Astrocyte (in vitro differentiated cells and primary cell): Measurements from ENCODE around the gene C8B.

Experiments used
- CTCF ChIP-seq: IDR thresholded peaks from 2 replicates; pipeline ENCODE4 v1.5.1; 2011; ENCODE audit warnings: low read depth, mild to moderate bottlenecking, inconsistent platforms, low read length, moderate library complexity; ENCODE audit not compliant: insufficient read depth
- EZH2 ChIP-seq: IDR thresholded peaks from 2 replicates; pipeline ENCODE4 v1.6.1; 2012; ENCODE audit warnings: mild to moderate bottlenecking, low read length, inconsistent platforms; ENCODE audit not compliant: insufficient read depth

DNA sequence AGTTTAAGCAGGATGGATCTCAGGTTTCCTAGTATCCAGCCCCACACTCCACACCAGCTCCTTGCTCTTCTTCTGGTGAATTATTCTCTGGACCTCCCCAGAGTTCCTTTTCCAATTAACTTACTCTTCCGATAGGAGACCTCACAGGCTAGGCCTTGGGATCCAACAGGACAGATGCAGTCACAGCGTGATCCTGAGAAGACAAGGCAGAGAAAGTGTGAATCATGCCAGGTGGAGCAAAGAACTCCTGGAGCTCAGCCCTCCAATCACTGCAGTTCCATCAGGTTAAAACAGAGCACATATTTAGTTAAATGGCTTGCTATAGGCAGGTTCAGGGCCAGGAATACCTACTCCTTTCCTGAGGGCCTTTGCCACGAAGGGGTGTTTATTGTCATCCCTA, 34.1 kb downstream of the C8B start:
- TF ChIP-seq CTCF, result no peak
- TF ChIP-seq EZH2, result no peak
